ENCODE measurements around the gene LHPP.

The LHPP gene

DNA sequence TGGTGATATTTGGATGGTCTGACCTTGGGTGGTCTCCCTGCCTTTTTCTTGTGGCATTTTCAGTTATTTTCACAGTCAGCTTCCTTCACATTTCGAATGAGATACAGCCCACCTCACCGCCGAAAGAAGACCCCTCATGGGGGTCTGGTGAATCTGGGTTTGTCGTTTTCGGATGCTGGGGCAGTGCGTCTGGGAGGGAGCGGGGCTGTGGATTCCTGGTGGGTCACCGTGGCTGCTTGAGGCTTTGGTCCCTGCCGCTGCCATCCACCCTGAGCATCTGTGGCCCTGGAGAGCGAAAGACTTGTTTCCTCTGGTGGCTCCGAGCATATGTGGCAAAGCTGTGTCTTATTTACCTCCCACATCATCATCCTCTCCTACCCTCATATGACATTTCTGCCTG lies 43.1 kb downstream of the LHPP start:
- Mint-ChIP-seq H3K4me1 (no peaks in the 10 kb centered on the region), H3K36me3 (ENCODE audit: low read depth) (peaks cover 18% of the 10 kb centered on the region), H3K4me3 (no peak overlapping the region), H3K9me3 (peaks cover 7% of the 10 kb centered on the region), H3K27me3 (ENCODE audit: low read depth) (peaks cover 2% of the 10 kb centered on the region), H3K27ac (no peak overlapping the region)
- TF ChIP-seq, protein P1, sequence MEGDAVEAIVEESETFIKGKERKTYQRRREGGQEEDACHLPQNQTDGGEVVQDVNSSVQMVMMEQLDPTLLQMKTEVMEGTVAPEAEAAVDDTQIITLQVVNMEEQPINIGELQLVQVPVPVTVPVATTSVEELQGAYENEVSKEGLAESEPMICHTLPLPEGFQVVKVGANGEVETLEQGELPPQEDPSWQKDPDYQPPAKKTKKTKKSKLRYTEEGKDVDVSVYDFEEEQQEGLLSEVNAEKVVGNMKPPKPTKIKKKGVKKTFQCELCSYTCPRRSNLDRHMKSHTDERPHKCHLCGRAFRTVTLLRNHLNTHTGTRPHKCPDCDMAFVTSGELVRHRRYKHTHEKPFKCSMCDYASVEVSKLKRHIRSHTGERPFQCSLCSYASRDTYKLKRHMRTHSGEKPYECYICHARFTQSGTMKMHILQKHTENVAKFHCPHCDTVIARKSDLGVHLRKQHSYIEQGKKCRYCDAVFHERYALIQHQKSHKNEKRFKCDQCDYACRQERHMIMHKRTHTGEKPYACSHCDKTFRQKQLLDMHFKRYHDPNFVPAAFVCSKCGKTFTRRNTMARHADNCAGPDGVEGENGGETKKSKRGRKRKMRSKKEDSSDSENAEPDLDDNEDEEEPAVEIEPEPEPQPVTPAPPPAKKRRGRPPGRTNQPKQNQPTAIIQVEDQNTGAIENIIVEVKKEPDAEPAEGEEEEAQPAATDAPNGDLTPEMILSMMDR (IDR thresholded peaks at IDR 0.05; ENCODE audit: unreplicated experiment in 3 of 3), result no peak

GRCh38 chr10:124505279-124505678 lies 43.7 kb downstream of the LHPP start:
- Mint-ChIP-seq H3K4me3 (no peak overlapping the region), H3K4me1 (no peaks in the 10 kb centered on the region), H3K27ac (peak overlapping the region in 1 of 3 experiments; percentile 29), H3K27me3 (ENCODE audit: low read depth) (peaks cover 7% of the 10 kb centered on the region), H3K36me3 (ENCODE audit: low read depth) (peaks cover 15% of the 10 kb centered on the region), H3K9me3 (peaks cover 7% of the 10 kb centered on the region)
- TF ChIP-seq, protein P1 (IDR thresholded peaks at IDR 0.05; ENCODE audit: unreplicated experiment in 3 of 3), result no peak

DNA sequence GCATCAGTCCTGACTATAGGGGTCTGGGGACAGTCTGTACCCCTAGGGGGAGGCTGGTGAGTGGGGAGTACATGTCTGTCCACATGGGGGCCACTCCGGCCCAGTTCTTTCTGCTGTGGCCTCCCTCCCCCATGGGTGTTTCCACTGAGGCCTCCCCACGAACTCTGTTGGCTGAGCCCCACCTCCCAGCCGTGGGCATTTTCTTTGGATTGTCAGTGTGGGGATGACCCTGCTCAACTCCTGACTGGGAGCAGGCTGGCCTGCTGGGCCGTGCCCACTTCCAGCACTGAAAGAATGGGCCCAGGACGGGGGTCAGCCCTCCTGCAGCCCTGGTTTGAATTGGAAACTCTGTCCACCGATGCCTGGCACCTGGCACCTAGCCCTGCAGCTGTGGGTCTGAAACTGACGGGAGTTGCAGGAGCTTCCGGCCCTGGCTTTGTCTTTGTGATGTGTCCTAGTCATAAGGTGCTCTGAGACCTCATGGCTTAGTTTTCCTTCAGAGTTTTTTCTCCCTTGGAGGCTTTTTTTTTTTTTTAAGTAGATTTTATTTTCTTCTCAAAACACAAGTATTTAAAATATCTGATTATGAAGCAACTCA lies 46.5 kb downstream of the LHPP start:
- Mint-ChIP-seq H3K4me1 (no peaks in the 10 kb centered on the region), H3K9me3 (no peaks in the 10 kb centered on the region), H3K4me3 (no peak overlapping the region), H3K36me3 (ENCODE audit: low read depth) (peaks cover 3% of the 10 kb centered on the region), H3K27me3 (ENCODE audit: low read depth) (peaks cover 8% of the 10 kb centered on the region), H3K27ac (no peak overlapping the region)
- TF ChIP-seq, protein P1 (IDR thresholded peaks at IDR 0.05; ENCODE audit: unreplicated experiment in 3 of 3), result no peak

DNA sequence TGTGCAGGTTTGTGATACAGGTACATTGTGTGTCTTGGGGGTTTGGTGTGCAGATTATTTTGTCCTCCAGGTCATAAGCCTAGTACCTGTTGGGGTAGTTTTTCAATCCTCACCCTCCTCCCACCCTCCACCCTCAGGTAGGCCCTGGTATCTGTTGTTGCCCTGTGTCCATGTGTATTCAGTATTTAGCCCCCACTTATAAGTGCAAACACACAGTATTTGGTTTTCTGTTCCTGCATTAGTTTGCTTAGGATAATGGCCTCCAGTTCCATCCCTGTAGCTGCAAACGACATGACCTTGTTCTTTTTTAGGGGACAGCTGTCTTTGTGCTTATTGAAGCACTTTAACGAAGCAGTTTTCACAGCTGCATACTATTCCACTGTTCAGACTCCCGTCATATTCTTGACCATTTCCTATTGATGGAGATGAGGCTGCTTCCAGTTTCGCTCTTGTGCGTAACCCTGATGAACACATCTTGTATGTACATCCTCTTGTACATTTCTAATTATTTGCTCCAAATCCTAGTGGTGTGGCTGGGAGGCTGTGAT lies 47.4 kb downstream of the LHPP start:
- Mint-ChIP-seq H3K4me3 (no peak overlapping the region), H3K27ac (no peak overlapping the region), H3K4me1 (no peaks in the 10 kb centered on the region), H3K36me3 (ENCODE audit: low read depth) (peaks cover 3% of the 10 kb centered on the region), H3K27me3 (ENCODE audit: low read depth) (peaks cover 8% of the 10 kb centered on the region), H3K9me3 (peaks cover 2% of the 10 kb centered on the region)
- TF ChIP-seq, protein P1 (IDR thresholded peaks at IDR 0.05; ENCODE audit: unreplicated experiment in 3 of 3), result no peak

- H3K4me3 Mint-ChIP-seq, result no peak overlapping the region
- peaks cover 11% of the 10 kb centered on the region for H3K27me3 Mint-ChIP-seq (ENCODE audit: low read depth)
- no peaks in the 10 kb centered on the region for H3K4me1 Mint-ChIP-seq
Observed at GRCh38 chr10:124509880-124510632, 48.4 kb downstream of the LHPP start.

More at GRCh38 chr10:124509880-124510632, 48.4 kb downstream of the LHPP start:
- peaks cover 6% of the 10 kb centered on the region for H3K9me3 Mint-ChIP-seq
- H3K27ac Mint-ChIP-seq, result no peak overlapping the region
- TF ChIP-seq, protein P1 (IDR thresholded peaks at IDR 0.05; ENCODE audit: unreplicated experiment in 3 of 3), result no peak
- H3K36me3 Mint-ChIP-seq (ENCODE audit: low read depth), result peaks cover 3% of the 10 kb centered on the region
